ENCODE data around the gene COG3. TPM values are rescaled to one million over a fixed set of nuclear protein-coding genes. Genes with fewer than 3 reads are reported as not detected.
A peak's percentile ranks its signal among the peaks of the same experiment; 100 is the strongest.

Gene COG3
- total and polyA plus RNA-seq, 2 donors from 2014 or later: 18.0 to 26.0 TPM

- no peaks in the 10 kb centered on the region for H3K4me1 ChIP-seq (ENCODE audit: control insufficient read depth in 2 of 3, insufficient read depth in 2 of 3, low read depth in 1 of 3, low read length in 3 of 3)
- no peak overlapping the region for H3K27ac ChIP-seq (ENCODE audit: low read depth in 2 of 2, low read length in 2 of 2)
- intact Hi-C loops (cut with DNase I): no loop called here
- H3K36me3 ChIP-seq (ENCODE audit: control insufficient read depth in 2 of 3, insufficient read depth in 3 of 3, low read length in 3 of 3): peaks cover 12 to 46% (median 35%) of the 10 kb centered on the region in 3 donors
- TF ChIP-seq CTCF (IDR thresholded peaks at IDR 0.05; ENCODE audit: borderline replicate concordance, extremely low read depth, insufficient read depth): no peak
- no peak overlapping the region for H3K4me3 ChIP-seq (ENCODE audit: low read length in 3 of 3)
- DNase-seq (no peak), FAIRE-seq (no peak)
- H3K9me3 ChIP-seq (ENCODE audit: control insufficient read depth in 2 of 3, insufficient read depth in 1 of 3, low read length in 3 of 3): no peaks in the 10 kb centered on the region
- H3K9ac ChIP-seq (ENCODE audit: low read length in 3 of 3): no peak overlapping the region
- no peaks in the 10 kb centered on the region for H3K27me3 ChIP-seq (ENCODE audit: control insufficient read depth, insufficient read depth, low read length)
Measured at GRCh38 chr13:45534604-45535003, 69.9 kb downstream of the COG3 start.

GRCh38 chr13:45536224-45536623 is 71.5 kb downstream of the COG3 start:
- H3K9me3 ChIP-seq (ENCODE audit: control insufficient read depth in 2 of 3, insufficient read depth in 1 of 3, low read length in 3 of 3): no peaks in the 10 kb centered on the region

GRCh38 chr13:45537516-45537915 is 72.8 kb downstream of the COG3 start:
- TF ChIP-seq CTCF (IDR thresholded peaks at IDR 0.05; ENCODE audit: borderline replicate concordance, extremely low read depth, insufficient read depth): no peak

More at GRCh38 chr13:45536224-45536623, 71.5 kb downstream of the COG3 start:
- no peaks in the 10 kb centered on the region for H3K4me1 ChIP-seq (ENCODE audit: control insufficient read depth in 2 of 3, insufficient read depth in 2 of 3, low read depth in 1 of 3, low read length in 3 of 3)
- no peak overlapping the region for H3K9ac ChIP-seq (ENCODE audit: low read length in 3 of 3)
- no peak overlapping the region for H3K4me3 ChIP-seq (ENCODE audit: low read length in 3 of 3)
- peaks cover 12 to 34% (median 32%) of the 10 kb centered on the region in 3 donors for H3K36me3 ChIP-seq (ENCODE audit: control insufficient read depth in 2 of 3, insufficient read depth in 3 of 3, low read length in 3 of 3)
- no peak for TF ChIP-seq CTCF (IDR thresholded peaks at IDR 0.05; ENCODE audit: borderline replicate concordance, extremely low read depth, insufficient read depth)
- intact Hi-C loops (cut with DNase I): no loop called here
- no peak for DNase-seq
- H3K27ac ChIP-seq (ENCODE audit: low read depth in 2 of 2, low read length in 2 of 2): no peak overlapping the region
- no peaks in the 10 kb centered on the region for H3K27me3 ChIP-seq (ENCODE audit: control insufficient read depth, insufficient read depth, low read length)
- FAIRE-seq: peak; percentile 62

GRCh38 chr13:45538382-45538781 is 73.6 kb downstream of the COG3 start:
- Histone ChIP-seq H3K27ac (ENCODE audit: low read depth in 2 of 2, low read length in 2 of 2) (no peak overlapping the region), H3K9me3 (ENCODE audit: control insufficient read depth in 2 of 3, insufficient read depth in 1 of 3, low read length in 3 of 3) (no peaks in the 10 kb centered on the region), H3K4me3 (ENCODE audit: low read length in 3 of 3) (no peak overlapping the region), H3K4me1 (ENCODE audit: control insufficient read depth in 2 of 3, insufficient read depth in 2 of 3, low read depth in 1 of 3, low read length in 3 of 3) (no peaks in the 10 kb centered on the region), H3K27me3 (ENCODE audit: control insufficient read depth, insufficient read depth, low read length) (no peaks in the 10 kb centered on the region), H3K9ac (ENCODE audit: low read length in 3 of 3) (no peak overlapping the region), H3K36me3 (ENCODE audit: control insufficient read depth in 2 of 3, insufficient read depth in 3 of 3, low read length in 3 of 3) (peaks cover 12 to 25% (median 21%) of the 10 kb centered on the region in 3 donors)
- intact Hi-C loops (cut with DNase I): no loop called here
- TF ChIP-seq CTCF (IDR thresholded peaks at IDR 0.05; ENCODE audit: borderline replicate concordance, extremely low read depth, insufficient read depth): no peak
- FAIRE-seq (no peak), DNase-seq (peak in 2 of 5 donors; percentile 17 to 25)

More at GRCh38 chr13:45537516-45537915, 72.8 kb downstream of the COG3 start:
- intact Hi-C loops (cut with DNase I): no loop called here
- H3K9ac ChIP-seq (ENCODE audit: low read length in 3 of 3): no peak overlapping the region
- no peaks in the 10 kb centered on the region for H3K4me1 ChIP-seq (ENCODE audit: control insufficient read depth in 2 of 3, insufficient read depth in 2 of 3, low read depth in 1 of 3, low read length in 3 of 3)
- no peak overlapping the region for H3K4me3 ChIP-seq (ENCODE audit: low read length in 3 of 3)
- H3K9me3 ChIP-seq (ENCODE audit: control insufficient read depth in 2 of 3, insufficient read depth in 1 of 3, low read length in 3 of 3): no peaks in the 10 kb centered on the region
- FAIRE-seq: no peak
- H3K27ac ChIP-seq (ENCODE audit: low read depth in 2 of 2, low read length in 2 of 2): no peak overlapping the region
- no peak for DNase-seq
- H3K27me3 ChIP-seq (ENCODE audit: control insufficient read depth, insufficient read depth, low read length): no peaks in the 10 kb centered on the region
- H3K36me3 ChIP-seq (ENCODE audit: control insufficient read depth in 2 of 3, insufficient read depth in 3 of 3, low read length in 3 of 3): peaks cover 12 to 29% (median 28%) of the 10 kb centered on the region in 3 donors
